SK-N-MC (cell line): ENCODE measurements around the gene FOXI3.
"Not testable (repeated sequence)": the region's sequence is repeated elsewhere in the genome, so short reads cannot be mapped to it uniquely, and the experiment has no call there.

Experiments
- DNase-seq: peaks from one replicate; pipeline ENCODE4 v3.0.0-alpha.2; 2011; ENCODE audit warnings: low read depth, low spot score
- H3K27ac ChIP-seq: fragments of 200-600 bp; sonication (generic); 2 replicates; pipeline ENCODE4 v1.5.1; 2016; ENCODE audit warnings: mixed run types
- H3K36me3 ChIP-seq: fragments of 200-600 bp; sonication (generic); 2 replicates; pipeline ENCODE4 v1.6.1; 2017; ENCODE audit warnings: antibody characterized with exemption, low read length, mixed read lengths; ENCODE audit not compliant: insufficient read depth
- H3K4me3 ChIP-seq: fragments of 200-600 bp; sonication (generic); 2 replicates; pipeline ENCODE4 v1.5.1; 2016
- H3K9ac ChIP-seq: fragments of 200-600 bp; sonication (generic); 2 replicates; pipeline ENCODE4 v1.8.0; 2017; ENCODE audit warnings: mixed run types, mixed read lengths; ENCODE audit not compliant: insufficient read length
- H3K9me3 ChIP-seq: fragments of 200-600 bp; sonication (generic); 2 replicates; pipeline ENCODE4 v1.6.1; 2017; ENCODE audit warnings: low read depth, mild to moderate bottlenecking, antibody characterized with exemption, low read length, moderate library complexity, mixed read lengths
- EZH2 ChIP-seq: fragments of 200-600 bp; sonication (generic); IDR thresholded peaks from one replicate; pipeline ENCODE4 v1.6.1; 2017; ENCODE audit warnings: antibody characterized with exemption
- FOXP2 ChIP-seq: optimal IDR thresholded peaks from 2 replicates; pipeline ENCODE3; 2011; ENCODE audit warnings: mild to moderate bottlenecking, moderate library complexity; ENCODE audit not compliant: insufficient read depth; ENCODE audit errors: extremely low read length, control extremely low read depth
- POLR2AphosphoS5 ChIP-seq: IDR thresholded peaks from 2 replicates; pipeline ENCODE4 v1.6.1; 2012; ENCODE audit warnings: mild to moderate bottlenecking, low read depth, low read length, borderline replicate concordance

FOXI3 gene

GRCh38 chr2:88450186-88450585, 2.3 kb downstream of the FOXI3 start:
- no peaks in the 10 kb centered on the region for H3K9me3 ChIP-seq
- TF ChIP-seq POLR2AphosphoS5 (no peak), FOXP2 (no peak), EZH2 (no peak)
- H3K9ac ChIP-seq, result no peak overlapping the region
- no peak overlapping the region for H3K27ac ChIP-seq
- no peaks in the 10 kb centered on the region for H3K36me3 ChIP-seq
- DNase-seq, result no peak
- no peak overlapping the region for H3K4me3 ChIP-seq

GRCh38 chr2:88448248-88448647, 4.2 kb downstream of the FOXI3 start:
- H3K4me3 ChIP-seq, result no peak overlapping the region
- no peak for TF ChIP-seq POLR2AphosphoS5
- no peak for TF ChIP-seq EZH2
- TF ChIP-seq FOXP2, result no peak
- no peaks in the 10 kb centered on the region for H3K9me3 ChIP-seq
- H3K27ac ChIP-seq, result no peak overlapping the region
- no peak for DNase-seq
- H3K9ac ChIP-seq, result no peak overlapping the region
- H3K36me3 ChIP-seq, result no peaks in the 10 kb centered on the region

GRCh38 chr2:88443353-88443938, 9.0 kb downstream of the FOXI3 start:
- H3K9me3 ChIP-seq, result no peaks in the 10 kb centered on the region
- DNase-seq, result no peak
- no peaks in the 10 kb centered on the region for H3K36me3 ChIP-seq
- TF ChIP-seq POLR2AphosphoS5 (no peak), EZH2 (no peak), FOXP2 (no peak)
- no peak overlapping the region for H3K4me3 ChIP-seq
- H3K9ac ChIP-seq, result no peak overlapping the region
- H3K27ac ChIP-seq, result no peak overlapping the region

- TF ChIP-seq POLR2AphosphoS5 (no peak), FOXP2 (no peak), EZH2 (no peak)
- Histone ChIP-seq H3K9ac (no peak overlapping the region), H3K4me3 (no peak overlapping the region), H3K36me3 (no peaks in the 10 kb centered on the region), H3K27ac (no peak overlapping the region), H3K9me3 (no peaks in the 10 kb centered on the region)
- no peak for DNase-seq
These were observed 10.0 kb downstream of the FOXI3 start for GRCh38 chr2:88442473-88442872.

GRCh38 chr2:88442061-88442460, 10.4 kb downstream of the FOXI3 start:
- no peaks in the 10 kb centered on the region for H3K9me3 ChIP-seq
- no peak for DNase-seq
- TF ChIP-seq EZH2 (no peak), POLR2AphosphoS5 (no peak)
- no peak overlapping the region for H3K9ac ChIP-seq
- H3K27ac ChIP-seq, result no peak overlapping the region
- H3K4me3 ChIP-seq, result no peak overlapping the region
- H3K36me3 ChIP-seq, result no peaks in the 10 kb centered on the region

- no peak for DNase-seq
These were observed 15.5 kb downstream of the FOXI3 start for GRCh38 chr2:88437010-88437409.

GRCh38 chr2:88429929-88430328, 22.6 kb downstream of the FOXI3 start:
- Histone ChIP-seq H3K9ac (no peak overlapping the region), H3K4me3 (no peak overlapping the region), H3K9me3 (no peaks in the 10 kb centered on the region), H3K36me3 (no peaks in the 10 kb centered on the region), H3K27ac (no peak overlapping the region)
- no peak for DNase-seq
- TF ChIP-seq FOXP2 (no peak), POLR2AphosphoS5 (no peak)

More at GRCh38 chr2:88437010-88437409, 15.5 kb downstream of the FOXI3 start:
- no peak for TF ChIP-seq POLR2AphosphoS5
- no peak for TF ChIP-seq FOXP2
- TF ChIP-seq EZH2, result no peak
- Histone ChIP-seq H3K36me3 (no peaks in the 10 kb centered on the region), H3K4me3 (no peak overlapping the region), H3K9me3 (no peaks in the 10 kb centered on the region), H3K27ac (no peak overlapping the region), H3K9ac (no peak overlapping the region)

- no peak for TF ChIP-seq EZH2
- TF ChIP-seq FOXP2, result no peak
- no peak for TF ChIP-seq POLR2AphosphoS5
- no peak overlapping the region for H3K27ac ChIP-seq
- no peak overlapping the region for H3K9ac ChIP-seq
- no peak overlapping the region for H3K4me3 ChIP-seq
- H3K9me3 ChIP-seq, result no peaks in the 10 kb centered on the region
- no peaks in the 10 kb centered on the region for H3K36me3 ChIP-seq
- no peak for DNase-seq
These were observed 28.8 kb downstream of the FOXI3 start for GRCh38 chr2:88423733-88424132.

- H3K27ac ChIP-seq, H3K4me3 ChIP-seq, H3K36me3 ChIP-seq, H3K9me3 ChIP-seq, H3K9ac ChIP-seq, DNase-seq: not testable (repeated sequence)
These were observed 33.4 kb downstream of the FOXI3 start for GRCh38 chr2:88419051-88419450.
